ELR (cell line): ENCODE data around the gene SPIRE1.

Source experiments
- DNase-seq: peaks from one replicate; pipeline ENCODE4 v3.0.0-alpha.2; 2015; ENCODE audit warnings: low read depth

Gene SPIRE1

DNA sequence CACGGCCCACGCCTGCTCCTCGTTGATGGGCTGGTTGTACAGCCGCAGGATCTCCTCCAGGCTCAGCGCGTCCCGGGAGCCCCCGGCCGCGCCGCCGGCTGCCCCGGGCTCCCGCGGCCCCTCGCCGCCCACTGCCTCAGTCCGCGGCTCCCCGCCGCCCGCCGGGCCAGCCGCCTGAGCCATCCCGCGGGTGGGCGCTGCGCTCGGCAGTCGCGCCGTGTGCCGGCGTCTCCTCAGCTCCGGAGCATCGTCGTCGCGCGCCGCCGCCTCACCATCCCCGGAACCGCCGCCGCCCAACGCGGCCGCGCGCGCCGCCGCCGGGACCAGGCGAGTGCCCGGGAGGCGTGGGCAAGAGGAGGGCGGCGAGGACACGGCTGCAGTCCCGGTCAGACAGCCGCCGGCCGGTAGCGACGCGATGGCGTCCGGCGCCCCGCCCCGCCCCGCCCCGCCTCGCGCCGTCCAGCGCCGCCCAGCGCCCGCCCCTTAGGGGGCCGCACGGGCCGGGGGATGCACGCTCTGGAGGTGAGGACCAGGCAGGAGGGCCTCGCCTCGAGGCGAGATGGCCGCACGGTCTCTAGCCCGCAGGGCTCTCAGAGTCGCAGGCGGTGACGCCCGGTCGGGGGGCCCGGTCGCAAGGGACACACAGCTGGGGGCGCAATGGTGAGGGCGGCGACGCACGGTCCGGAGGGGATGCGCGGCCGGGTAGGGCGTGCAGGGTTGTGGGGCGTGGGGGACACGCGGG lies at the start of gene SPIRE1:
TSS of gene SPIRE1 (minus strand) at position 424 of the 742 bp plus-strand sequence. CDS start at position 183, 241 bp downstream.
- peak; percentile 77 for DNase-seq

GRCh38 chr18:12703664-12704063 lies 45.8 kb upstream of the SPIRE1 start:
- DNase-seq, result peak; percentile 70

DNA sequence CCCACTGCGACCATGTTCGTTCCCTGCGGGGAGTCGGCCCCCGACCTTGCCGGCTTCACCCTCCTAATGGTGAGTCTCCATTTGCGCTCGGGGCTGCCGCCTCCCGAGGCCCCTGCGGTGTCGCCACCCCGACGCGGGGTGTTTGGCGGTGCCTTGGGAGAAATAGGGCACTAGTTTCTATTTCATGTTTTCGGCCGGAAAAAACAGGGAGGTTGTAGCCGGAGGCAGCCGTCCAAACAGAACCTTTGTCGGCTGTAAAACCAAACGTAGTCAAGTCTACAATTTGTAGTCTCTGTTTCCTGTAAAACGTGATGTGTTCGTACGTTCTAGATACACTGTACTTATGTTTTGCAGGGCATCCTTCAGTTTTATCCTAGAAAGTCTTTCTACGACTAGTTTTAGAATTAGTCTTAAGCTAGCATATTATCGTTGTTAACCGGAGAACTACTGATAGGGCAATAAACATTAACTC lies 45.2 kb upstream of the SPIRE1 start:
- DNase-seq, result no peak

DNA sequence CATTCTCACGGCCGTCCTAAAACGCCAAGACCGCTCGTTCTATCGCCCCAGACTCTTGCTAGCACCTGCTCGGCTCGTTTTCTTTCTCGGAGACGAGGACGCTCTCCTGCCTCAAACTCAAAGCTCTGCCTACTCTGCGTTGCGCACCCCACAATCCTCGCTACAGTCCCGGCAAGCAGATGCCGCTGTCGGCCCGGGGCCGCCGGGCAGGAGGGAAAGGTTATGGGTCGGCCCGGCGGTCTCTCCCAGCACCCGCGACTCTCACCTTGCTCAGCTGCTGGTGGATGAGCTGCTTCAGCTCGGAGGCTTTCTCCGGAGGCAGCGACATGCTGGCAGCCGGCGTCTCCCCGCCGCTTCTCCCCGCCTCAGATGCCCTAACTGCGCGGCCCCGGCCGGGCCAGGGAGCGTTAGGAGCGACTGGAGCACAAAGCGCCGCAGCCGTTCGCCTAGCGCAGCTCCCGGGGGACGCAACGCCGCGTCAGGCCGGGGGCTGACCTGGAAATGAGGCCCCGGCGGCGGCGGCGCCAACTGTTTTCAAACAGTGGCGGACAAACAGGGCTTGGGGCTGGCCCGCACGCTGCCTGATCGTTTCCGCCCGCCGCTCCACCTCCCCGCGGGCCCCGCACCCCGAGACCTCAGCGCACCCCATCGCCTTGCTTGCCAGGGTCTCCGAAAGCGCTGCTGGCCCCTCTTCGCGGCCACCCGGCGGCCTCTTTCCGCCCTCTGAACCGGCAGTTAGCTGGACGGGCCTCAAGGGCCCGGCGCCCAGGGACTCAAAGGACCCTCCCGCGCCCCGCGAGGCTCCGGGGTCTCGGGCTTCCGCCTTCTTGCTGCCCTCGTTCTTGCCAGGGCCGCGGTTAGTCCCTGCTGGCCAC lies 44.6 kb upstream of the SPIRE1 start, which contains the start of the genes CEP76 and PSMG2:
TSS of gene CEP76 (minus strand) at position 503 of the 875 bp plus-strand sequence. CDS start at position 328, 175 bp downstream.
TSS of gene PSMG2 (plus strand) at position 822 of the 875 bp plus-strand sequence. CDS start 66 bp downstream, outside the sequence.
- DNase-seq, result peak; percentile 90

GRCh38 chr18:12701161-12701560 lies 43.3 kb upstream of the SPIRE1 start:
- peak; percentile 13 for DNase-seq

GRCh38 chr18:12699747-12700146 lies 41.8 kb upstream of the SPIRE1 start:
- no peak for DNase-seq

GRCh38 chr18:12694032-12694431 lies 36.1 kb upstream of the SPIRE1 start:
- DNase-seq, result no peak

DNA sequence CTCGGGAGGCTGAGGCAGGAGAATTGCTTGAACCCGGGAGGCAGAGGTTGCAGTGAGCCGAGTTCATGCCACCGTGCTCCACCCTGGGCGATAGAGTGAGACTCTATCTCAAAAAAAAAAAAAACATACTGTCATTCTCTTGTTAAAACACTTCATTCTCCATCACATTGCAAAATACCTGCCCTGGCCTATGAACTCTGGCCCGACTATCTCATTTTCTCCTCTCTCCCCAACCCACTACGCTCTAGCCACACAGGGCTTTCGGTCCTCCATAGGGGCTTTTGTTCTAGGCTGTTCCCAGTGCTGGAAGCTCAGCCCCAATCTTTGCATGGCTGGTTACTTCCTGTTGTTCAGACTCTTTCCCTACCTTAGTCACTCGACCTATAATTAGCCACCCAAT lies 34.3 kb upstream of the SPIRE1 start:
- DNase-seq, result no peak

DNA sequence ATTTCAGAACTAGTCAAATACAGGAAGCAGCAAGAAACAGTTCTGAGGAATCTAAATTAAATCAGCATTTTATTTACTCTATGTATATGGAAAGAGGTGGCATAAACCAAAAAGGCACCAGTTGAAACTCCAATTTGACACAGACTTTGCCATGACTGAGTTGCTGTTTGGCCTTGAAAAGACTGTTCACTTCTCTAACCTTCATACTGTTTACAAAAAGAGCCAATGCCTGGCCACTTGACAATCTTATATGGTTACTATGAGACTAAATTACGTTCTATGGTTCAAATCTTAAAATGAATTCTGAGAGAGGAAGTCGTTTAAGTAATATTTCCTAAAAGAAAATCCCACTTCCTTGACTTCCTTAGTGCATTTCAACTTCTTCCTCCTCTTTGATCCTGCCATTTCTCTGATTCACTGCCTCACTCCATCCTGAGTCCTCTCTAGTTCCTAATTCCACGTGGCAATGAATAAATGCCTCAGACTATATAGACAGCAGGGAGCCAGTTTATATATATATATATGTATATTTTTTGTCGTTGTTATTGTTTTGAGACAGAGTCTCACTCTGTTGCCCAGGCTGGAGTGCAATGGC lies 31.4 kb upstream of the SPIRE1 start:
- DNase-seq, result no peak

DNA sequence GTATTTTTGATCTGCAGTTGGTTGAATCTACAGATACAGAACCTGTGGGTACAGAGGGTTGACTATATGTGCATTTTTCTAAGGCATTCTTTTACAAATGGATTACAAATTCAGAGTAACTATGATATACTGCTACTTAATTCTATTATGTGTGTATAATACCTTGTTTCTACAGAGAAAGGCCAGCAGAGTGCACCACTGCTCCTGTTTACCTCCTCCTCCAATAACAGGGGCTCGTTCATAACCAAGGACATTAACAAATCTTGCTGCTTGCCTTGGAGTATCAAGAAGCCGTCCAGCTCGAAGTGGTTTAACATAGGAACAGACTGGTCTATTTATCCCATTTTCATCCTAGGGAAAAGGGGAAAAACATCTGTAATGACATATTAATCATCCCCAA lies 28.2 kb upstream of the SPIRE1 start:
- DNase-seq, result peak; percentile 53

GRCh38 chr18:12679183-12679786 lies 21.4 kb upstream of the SPIRE1 start:
- peak; percentile 60 for DNase-seq

GRCh38 chr18:12668041-12668440 lies 10.1 kb upstream of the SPIRE1 start:
- no peak for DNase-seq

DNA sequence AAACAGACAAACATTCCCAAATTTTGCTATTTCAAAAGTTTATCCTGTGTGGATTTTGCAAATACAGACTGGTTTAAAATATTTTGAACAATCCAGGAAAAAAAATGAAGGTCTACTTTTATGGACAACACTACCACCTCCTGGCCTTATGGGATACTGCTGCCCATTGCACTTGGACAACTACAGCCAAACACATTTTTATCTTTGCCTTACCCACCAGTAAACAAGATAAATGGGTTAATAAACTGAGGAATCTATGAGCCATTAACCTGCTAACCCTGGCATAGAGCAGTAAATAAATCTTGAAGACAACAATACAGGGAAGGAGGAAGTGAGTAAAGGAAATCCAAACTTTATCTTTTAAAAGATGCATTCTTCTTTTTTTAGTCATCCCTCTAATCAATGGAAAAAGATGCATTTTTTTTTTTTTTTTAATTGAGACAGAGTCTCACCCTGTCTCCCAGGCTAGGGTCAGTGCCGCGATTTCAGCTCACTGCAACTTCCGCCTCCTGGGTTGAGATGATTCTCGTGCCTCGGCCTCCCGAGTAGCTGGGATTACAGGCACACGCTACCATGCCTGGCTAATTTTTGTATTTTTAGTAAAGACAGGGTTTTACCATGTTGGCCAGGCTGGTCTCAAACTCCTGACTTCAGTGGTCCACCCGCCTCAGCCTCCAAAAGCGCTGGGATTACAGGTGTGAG lies 2.1 kb upstream of the SPIRE1 start:
- DNase-seq, result peak; percentile 83

GRCh38 chr18:12658426-12659138 lies 675 bp upstream of the SPIRE1 start:
- DNase-seq, result peak; percentile 74

DNA sequence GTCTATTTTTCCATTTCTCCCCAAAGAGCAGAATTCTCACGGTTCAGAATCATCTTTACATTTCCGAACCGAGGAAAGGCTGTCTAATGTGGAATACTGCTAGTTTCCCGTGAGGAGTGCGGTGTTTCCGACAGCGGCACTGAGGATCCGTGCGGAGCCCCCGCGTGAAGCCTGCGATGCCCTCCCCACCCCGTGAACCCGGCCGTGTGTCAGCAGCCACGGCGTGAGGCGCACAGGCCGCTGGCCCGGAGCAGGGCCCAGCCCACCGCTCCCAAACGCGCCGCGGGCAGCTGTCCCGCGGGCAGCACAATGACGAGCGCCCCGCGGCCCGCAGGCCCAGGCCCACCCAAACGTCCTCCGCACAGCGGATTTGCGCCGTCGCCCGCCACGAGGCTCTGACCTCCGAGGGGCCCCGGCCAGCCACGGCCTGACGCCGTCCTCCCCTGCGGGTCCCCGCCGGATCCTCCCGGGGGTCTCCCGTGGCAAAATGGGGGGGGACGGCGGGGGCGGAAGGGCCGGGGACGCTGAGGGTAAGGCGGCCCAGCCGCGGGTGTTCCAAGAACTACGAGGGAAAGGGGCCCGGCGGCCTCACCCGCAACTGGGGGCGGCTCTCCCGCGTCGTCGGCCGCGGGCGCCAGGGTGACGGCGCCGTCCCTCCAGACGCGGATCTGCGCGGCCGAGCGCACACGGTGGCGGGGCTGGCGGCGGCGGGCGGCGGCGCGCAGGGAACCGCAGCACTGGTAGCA lies 796 bp downstream of the SPIRE1 start:
- peak; percentile 66 for DNase-seq

GRCh38 chr18:12656605-12656937 lies 1.3 kb downstream of the SPIRE1 start:
- DNase-seq, result peak; percentile 63

DNA sequence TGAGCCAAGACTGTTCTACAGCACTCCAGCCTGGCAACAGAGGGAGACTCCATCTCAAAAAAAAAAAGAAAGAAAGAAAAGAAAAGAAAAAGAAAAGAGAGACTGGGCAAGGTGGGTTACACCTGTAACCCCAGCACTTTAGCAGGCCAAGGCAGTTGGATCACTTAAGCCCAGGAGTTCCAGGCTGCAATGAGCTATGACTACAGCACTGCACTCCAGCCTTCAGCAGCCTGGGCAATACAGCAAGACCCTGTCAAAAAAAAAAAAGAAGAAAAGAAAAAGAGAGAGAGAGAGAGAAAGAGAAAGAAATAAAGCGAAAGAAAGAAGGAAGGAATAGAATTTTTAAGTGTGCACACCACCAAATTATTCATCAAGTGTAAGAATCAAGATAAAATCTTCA lies 2.9 kb downstream of the SPIRE1 start:
- DNase-seq, result no peak

GRCh38 chr18:12652861-12653401 lies 5.0 kb downstream of the SPIRE1 start:
- peak; percentile 66 for DNase-seq

DNA sequence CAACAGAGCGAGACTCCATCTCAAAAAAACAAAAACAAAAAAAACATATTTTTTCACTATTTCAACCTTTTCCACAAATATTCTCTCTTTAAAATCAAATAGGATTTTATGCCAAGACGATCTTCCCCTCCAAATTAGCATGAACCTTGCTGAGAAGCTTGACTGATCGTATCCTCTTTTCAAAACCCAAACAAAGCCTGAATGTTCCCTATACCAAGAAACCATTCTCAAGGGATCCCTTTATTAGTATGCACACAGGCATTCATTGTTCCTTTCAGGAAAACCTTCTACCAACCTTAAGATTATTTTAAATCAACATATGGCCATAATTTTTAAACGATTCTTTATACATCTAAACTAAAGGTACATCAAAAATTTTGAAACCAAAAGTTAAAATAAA lies 6.3 kb downstream of the SPIRE1 start:
- no peak for DNase-seq

GRCh38 chr18:12647773-12648172 lies 10.1 kb downstream of the SPIRE1 start:
- no peak for DNase-seq
